Measurements from ENCODE around the gene KCNH3.

GRCh38 chr12:49582201-49582600 lies 43.4 kb downstream of the KCNH3 start:
- no peak for TF ChIP-seq EZH2 (IDR thresholded peaks at IDR 0.05; ENCODE audit: low read length)
- no peak for TF ChIP-seq CTCF (optimal IDR thresholded peaks at IDR 0.05 in 1 of 3, IDR thresholded peaks at IDR 0.05 in 1 of 3, conservative IDR thresholded peaks at IDR 0.05 in 1 of 3; ENCODE audit: extremely low read depth in 1 of 3, insufficient read depth in 2 of 3, low read length in 3 of 3)
